Measurements from ENCODE around the gene SCP2D1.

Gene SCP2D1

DNA sequence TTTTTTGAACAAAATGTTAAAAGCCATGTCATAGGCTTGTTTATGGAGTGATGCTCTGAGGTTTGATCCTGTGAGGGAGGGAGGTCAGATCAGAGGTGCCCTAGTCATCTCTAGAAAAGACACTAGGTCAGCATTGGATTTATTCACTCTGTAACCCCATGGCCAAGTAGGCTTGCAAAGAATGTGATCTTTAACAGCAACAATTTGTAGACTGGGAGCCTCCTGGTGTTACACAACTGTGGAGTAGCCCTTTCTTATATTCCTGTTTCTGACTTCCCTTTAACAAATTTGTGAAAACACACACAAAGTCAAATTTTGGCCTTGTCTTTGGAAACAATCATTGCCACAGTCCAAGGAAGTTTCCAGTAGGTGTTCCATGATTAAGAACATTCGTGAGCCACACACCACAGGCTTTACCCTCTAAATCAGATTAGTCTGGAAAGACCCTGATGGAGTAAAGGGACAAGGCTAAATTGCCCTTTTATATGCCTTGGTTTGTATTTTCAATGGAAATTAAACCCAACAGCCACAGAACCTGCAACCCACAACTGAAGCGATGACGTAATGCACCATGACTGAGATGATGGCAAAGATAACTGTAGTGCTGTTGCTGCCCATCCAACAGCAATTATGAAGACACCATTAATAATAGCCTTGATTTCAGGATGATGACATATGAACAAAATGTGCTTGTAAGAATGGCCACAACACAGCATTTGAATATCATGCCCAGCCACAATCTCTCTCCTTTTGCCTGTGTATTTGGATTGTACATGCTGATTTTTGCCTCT, 22.1 kb downstream of the SCP2D1 start:
- Mint-ChIP-seq H3K36me3 (ENCODE audit: insufficient read depth) (no peaks in the 10 kb centered on the region), H3K27ac (no peak overlapping the region), H3K9me3 (no peaks in the 10 kb centered on the region), H3K4me3 (no peak overlapping the region), H3K4me1 (ENCODE audit: low read depth in 2 of 2) (no peaks in the 10 kb centered on the region), H3K27me3 (peaks cover 13 to 29% of the 10 kb centered on the region in 2 donors)
- DNase-seq, result no peak
- no peak for ATAC-seq (replicated peaks)

DNA sequence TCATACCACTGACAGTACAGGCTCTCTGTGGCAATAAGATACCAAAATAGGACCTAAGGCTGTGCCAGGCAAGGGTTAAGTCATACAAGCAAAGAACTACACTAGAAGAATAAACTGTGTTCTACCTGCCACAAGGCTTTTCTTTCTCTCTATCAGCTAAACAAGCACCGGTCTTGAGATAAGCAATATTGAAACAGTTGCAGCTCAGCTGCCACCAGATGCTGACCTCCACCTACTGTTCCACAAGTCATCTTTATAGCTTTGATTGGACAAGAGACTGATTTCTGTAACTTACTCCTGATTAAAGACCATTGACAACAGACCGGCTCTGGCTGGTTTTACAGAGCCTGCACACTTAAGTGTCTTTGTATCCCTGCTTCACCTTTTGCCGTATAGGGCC, 24.1 kb downstream of the SCP2D1 start:
- no peak overlapping the region for H3K4me3 Mint-ChIP-seq
- no peak overlapping the region for H3K27ac Mint-ChIP-seq
- no peaks in the 10 kb centered on the region for H3K9me3 Mint-ChIP-seq
- DNase-seq, result no peak
- ATAC-seq (replicated peaks), result no peak
- H3K36me3 Mint-ChIP-seq (ENCODE audit: insufficient read depth), result no peaks in the 10 kb centered on the region
- H3K27me3 Mint-ChIP-seq, result peaks cover 18 to 27% of the 10 kb centered on the region in 2 donors
- no peaks in the 10 kb centered on the region for H3K4me1 Mint-ChIP-seq (ENCODE audit: low read depth in 2 of 2)

DNA sequence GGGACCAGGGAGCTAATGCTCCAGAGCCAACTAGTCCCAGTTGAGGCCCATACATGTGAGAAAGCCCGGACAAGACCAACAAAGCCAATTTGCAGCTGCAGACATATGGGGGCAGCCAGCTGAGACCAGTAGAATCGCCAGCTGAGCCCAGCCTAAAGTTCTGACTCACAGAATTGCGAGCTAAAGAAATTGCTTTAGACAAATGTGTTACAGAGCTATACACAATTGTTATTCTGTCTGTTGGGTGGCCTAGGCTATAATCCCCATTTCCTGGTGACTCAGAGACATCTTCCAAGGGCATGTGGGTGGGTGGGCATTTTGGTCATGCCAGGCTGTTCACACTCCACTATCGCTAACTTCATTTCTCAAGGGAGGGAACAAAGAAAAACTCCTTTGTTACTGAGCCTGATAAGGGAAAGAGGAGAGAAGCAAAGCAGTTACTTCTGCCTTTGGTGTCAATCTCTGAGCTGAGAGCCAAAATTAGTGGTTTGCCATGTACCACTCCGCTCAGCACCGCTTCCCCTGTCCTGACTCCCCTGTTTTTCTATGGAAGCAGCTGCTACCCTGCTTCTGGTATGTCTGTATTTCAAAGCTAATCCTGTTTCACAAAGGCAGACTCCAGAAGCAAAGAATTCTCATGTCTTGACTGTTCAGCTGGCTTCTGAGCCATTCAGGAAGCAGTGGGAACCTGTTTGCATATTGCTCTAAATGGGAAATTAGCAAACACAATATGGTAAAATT, 26.1 kb downstream of the SCP2D1 start:
- no peak for DNase-seq

DNA sequence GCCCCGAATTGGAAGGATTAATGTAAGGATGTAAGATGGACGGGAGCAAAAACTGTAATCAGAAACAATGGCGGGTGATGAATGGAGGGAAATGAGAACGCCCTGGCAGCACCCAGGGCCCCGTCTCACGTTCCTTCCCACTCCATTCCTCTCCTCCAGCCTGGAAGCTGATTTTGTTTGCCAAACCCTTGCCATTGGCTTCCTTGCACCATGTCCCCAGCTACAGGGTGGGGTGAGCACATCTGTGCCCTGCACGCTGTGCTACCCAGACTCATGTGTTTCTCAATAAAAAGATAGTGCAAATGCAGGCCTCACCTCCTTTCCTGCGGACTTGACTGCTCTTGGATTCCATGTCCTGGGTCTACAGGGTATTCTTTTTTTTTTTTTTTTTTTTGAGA, 26.7 kb downstream of the SCP2D1 start:
- Mint-ChIP-seq H3K36me3 (ENCODE audit: insufficient read depth) (no peaks in the 10 kb centered on the region), H3K4me1 (ENCODE audit: low read depth in 2 of 2) (no peaks in the 10 kb centered on the region), H3K9me3 (no peaks in the 10 kb centered on the region), H3K4me3 (no peak overlapping the region), H3K27ac (no peak overlapping the region), H3K27me3 (peaks cover 23 to 42% of the 10 kb centered on the region in 2 donors)
- DNase-seq, result no peak
- no peak for ATAC-seq (replicated peaks)

More for the DNA sequence above, 26.1 kb downstream of the SCP2D1 start:
- no peaks in the 10 kb centered on the region for H3K36me3 Mint-ChIP-seq (ENCODE audit: insufficient read depth)
- no peak overlapping the region for H3K4me3 Mint-ChIP-seq
- H3K27me3 Mint-ChIP-seq, result peaks cover 23 to 42% of the 10 kb centered on the region in 2 donors
- H3K27ac Mint-ChIP-seq, result no peak overlapping the region
- H3K4me1 Mint-ChIP-seq (ENCODE audit: low read depth in 2 of 2), result no peaks in the 10 kb centered on the region
- no peaks in the 10 kb centered on the region for H3K9me3 Mint-ChIP-seq
- no peak for ATAC-seq (replicated peaks)

DNA sequence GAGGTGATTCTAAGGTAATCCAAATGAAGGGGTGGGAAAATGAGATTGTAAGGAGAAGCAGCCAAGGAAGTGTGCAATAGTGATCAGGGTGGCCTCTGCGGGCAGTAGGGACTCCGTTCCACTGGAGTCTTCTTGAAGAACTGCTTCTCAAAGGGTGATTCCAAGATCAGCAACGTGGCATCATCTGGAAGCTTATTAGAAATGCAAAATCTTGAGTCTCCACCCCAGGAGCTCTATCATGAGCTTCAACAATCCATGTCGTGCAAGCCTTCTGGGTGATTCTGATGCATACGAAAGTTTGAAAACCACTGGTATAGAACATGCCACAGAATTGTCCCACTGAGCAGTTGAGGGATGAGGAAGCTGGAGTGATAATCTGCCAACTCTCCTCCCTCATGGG, 31.4 kb downstream of the SCP2D1 start:
- DNase-seq (no peak), ATAC-seq (replicated peaks) (no peak)
- no peaks in the 10 kb centered on the region for H3K4me1 Mint-ChIP-seq (ENCODE audit: low read depth in 2 of 2)
- H3K36me3 Mint-ChIP-seq (ENCODE audit: insufficient read depth), result no peaks in the 10 kb centered on the region
- no peaks in the 10 kb centered on the region for H3K9me3 Mint-ChIP-seq
- H3K4me3 Mint-ChIP-seq, result no peak overlapping the region
- H3K27ac Mint-ChIP-seq, result no peak overlapping the region
- H3K27me3 Mint-ChIP-seq, result peaks cover 20 to 60% of the 10 kb centered on the region in 2 donors

DNA sequence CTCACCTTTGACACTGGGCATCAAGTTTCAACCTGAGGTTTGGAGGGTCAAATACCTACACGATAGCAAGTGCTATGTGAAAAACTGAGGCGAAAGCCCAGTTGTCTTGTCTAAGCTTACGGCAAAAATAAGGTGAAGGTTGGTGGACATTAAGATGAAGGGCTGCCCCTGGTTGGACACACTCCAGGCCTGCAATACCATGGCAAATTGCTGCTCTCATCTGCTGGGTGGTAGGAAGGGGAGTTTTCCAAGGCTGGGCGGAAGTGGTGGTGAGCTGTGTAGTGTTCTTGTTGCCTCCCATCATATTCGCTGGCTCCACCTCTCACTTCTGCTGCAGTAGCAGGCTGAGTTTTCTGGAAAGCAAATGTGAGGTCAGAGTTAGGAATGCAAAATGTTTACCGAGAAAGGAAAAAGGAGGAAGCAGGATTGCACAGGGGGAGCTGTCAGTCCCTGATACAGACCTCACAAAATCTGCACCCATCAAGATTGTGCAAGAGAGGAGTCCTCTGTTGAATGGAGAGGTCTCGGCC, 33.7 kb downstream of the SCP2D1 start:
- H3K4me1 Mint-ChIP-seq (ENCODE audit: low read depth in 2 of 2), result no peaks in the 10 kb centered on the region
- no peaks in the 10 kb centered on the region for H3K36me3 Mint-ChIP-seq (ENCODE audit: insufficient read depth)
- H3K27me3 Mint-ChIP-seq, result peaks cover 27 to 45% of the 10 kb centered on the region in 2 donors
- no peak for DNase-seq
- H3K4me3 Mint-ChIP-seq, result no peak overlapping the region
- H3K9me3 Mint-ChIP-seq, result no peaks in the 10 kb centered on the region
- no peak for ATAC-seq (replicated peaks)
- no peak overlapping the region for H3K27ac Mint-ChIP-seq

DNA sequence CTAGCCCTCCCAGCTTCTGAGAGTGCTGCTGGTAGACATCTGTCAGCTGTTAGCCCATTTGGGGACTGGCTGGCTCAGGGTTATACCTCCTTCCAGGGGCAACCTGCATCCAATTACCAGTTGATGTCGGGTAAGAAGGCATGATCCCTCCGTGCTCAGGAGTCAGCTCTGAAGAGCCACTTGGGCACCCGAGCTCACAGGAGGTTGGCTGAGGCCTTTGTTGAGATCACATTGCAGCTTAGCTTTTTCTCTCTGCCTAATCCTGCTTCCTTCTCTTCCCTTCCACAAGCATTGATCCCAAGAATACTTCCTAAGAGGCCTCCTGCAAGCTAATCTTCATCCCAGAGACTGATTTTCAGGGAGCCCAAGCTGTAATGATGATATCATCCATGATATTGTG, 35.5 kb downstream of the SCP2D1 start:
- Mint-ChIP-seq H3K27me3 (peaks cover 28 to 30% of the 10 kb centered on the region in 2 donors), H3K4me3 (no peak overlapping the region), H3K9me3 (no peaks in the 10 kb centered on the region), H3K4me1 (ENCODE audit: low read depth in 2 of 2) (no peaks in the 10 kb centered on the region), H3K36me3 (ENCODE audit: insufficient read depth) (no peaks in the 10 kb centered on the region), H3K27ac (no peak overlapping the region)
- ATAC-seq (replicated peaks) (no peak), DNase-seq (no peak)

DNA sequence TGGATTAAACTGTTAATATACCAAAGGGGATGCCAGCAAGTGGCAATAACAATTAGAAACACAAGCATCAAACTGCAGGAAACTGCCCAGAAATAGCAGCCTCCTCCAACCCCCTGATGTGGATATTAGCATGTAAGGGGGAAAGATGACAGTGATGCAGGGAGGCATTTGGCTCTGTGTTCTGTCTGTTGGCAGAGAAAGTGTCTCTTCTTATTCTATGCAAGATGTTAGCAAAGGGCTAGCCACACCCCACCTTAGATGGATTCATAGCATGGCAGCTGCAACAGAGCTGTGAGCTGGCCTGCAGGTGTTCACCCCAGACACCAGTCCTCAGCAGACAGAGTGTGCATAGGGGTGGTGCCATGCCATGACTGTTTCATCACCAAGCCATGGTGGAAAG, 38.0 kb downstream of the SCP2D1 start:
- no peak overlapping the region for H3K27ac Mint-ChIP-seq
- H3K4me1 Mint-ChIP-seq (ENCODE audit: low read depth in 2 of 2), result no peaks in the 10 kb centered on the region

DNA sequence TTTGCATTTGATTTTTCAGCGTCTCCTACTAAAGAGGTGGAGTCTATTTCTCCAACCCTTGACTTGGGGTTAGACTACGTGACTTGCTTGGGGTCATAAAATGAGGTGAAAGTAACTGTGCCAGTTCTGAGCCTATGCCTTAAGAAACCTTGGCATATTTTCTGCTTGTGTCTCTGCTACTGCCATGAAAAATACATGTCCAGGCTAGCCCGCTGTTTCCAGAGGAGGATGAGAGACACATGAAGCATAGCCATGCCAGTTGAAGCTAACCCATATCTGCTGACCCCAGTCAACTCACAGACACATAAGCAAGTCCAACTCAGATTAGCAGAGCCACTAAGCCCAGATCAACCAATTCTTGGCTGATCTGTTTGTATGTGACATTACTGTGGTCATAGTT, 38.7 kb downstream of the SCP2D1 start:
- Mint-ChIP-seq H3K27me3 (peaks cover 28 to 41% of the 10 kb centered on the region in 2 donors), H3K4me3 (no peak overlapping the region), H3K27ac (no peak overlapping the region), H3K36me3 (ENCODE audit: insufficient read depth) (no peaks in the 10 kb centered on the region), H3K4me1 (ENCODE audit: low read depth in 2 of 2) (no peaks in the 10 kb centered on the region), H3K9me3 (no peaks in the 10 kb centered on the region)
- ATAC-seq (replicated peaks), result no peak
- DNase-seq, result no peak

More for the DNA sequence above, 38.0 kb downstream of the SCP2D1 start:
- no peak for DNase-seq
- H3K27me3 Mint-ChIP-seq, result peaks cover 33 to 41% of the 10 kb centered on the region in 2 donors
- H3K36me3 Mint-ChIP-seq (ENCODE audit: insufficient read depth), result no peaks in the 10 kb centered on the region
- no peaks in the 10 kb centered on the region for H3K9me3 Mint-ChIP-seq
- no peak for ATAC-seq (replicated peaks)
- H3K4me3 Mint-ChIP-seq, result no peak overlapping the region

DNA sequence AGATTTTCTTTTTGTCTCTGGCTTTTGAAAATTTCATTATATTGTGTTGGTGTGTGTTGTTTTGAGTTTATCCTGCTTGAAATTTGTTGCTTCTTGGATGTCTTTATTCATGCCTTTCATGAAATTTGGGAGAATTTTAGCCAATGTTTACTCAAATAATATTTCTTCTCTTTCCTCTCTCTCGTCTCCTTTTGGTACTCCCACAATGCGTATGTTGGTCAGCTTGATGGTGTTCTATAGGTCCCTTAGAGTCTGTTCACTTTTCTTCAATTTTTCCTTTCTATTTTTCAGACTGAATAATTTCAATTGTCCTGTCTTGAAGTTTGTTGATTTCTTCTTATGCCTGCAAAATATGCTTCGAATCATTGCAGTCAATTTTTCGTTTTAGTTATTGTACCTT, 39.6 kb downstream of the SCP2D1 start:
- no peaks in the 10 kb centered on the region for H3K36me3 Mint-ChIP-seq (ENCODE audit: insufficient read depth)
- DNase-seq, result no peak
- no peak overlapping the region for H3K4me3 Mint-ChIP-seq
- H3K4me1 Mint-ChIP-seq (ENCODE audit: low read depth in 2 of 2), result no peaks in the 10 kb centered on the region
- H3K27ac Mint-ChIP-seq, result no peak overlapping the region
- H3K27me3 Mint-ChIP-seq, result peaks cover 19 to 41% of the 10 kb centered on the region in 2 donors
- no peak for ATAC-seq (replicated peaks)
- no peaks in the 10 kb centered on the region for H3K9me3 Mint-ChIP-seq

DNA sequence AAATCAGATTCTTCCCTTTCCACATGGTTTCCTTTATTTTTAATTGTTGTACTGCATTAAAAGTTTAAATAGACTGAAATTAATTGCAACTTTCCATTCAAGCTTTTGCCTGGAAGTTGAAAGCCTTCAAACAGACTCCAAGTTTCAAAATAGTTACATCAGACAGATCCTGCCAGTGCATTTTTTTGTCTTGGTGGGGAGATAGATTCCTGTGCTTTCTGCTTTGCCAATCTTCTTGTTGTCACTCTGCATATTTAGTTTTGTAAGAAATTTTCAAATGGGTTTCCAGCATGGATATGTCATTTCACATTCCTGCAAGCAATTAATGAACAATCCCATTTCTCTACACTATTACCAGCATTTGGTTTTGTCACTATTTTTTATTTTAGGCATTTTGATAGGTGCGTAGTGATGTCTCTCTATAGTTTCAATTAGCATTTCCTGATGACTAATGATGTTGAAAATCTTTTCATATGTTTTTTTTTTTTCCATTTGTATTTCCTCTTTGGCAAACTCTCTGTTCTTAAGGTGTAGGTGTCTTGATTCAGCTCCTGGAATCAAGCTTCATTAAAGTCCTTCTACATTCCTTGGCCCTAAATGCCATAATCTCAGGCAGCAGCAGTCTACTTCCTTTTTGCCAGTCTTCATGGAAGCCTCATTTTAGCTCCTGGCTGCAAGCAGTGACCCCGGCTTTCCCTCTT, 40.5 kb downstream of the SCP2D1 start:
- Mint-ChIP-seq H3K4me3 (no peak overlapping the region), H3K9me3 (peaks cover 0 to 2% of the 10 kb centered on the region in 2 donors), H3K27me3 (peaks cover 11 to 41% of the 10 kb centered on the region in 2 donors), H3K27ac (no peak overlapping the region), H3K4me1 (ENCODE audit: low read depth in 2 of 2) (no peaks in the 10 kb centered on the region), H3K36me3 (ENCODE audit: insufficient read depth) (peaks cover 2% of the 10 kb centered on the region)
- DNase-seq (no peak), ATAC-seq (replicated peaks) (no peak)

DNA sequence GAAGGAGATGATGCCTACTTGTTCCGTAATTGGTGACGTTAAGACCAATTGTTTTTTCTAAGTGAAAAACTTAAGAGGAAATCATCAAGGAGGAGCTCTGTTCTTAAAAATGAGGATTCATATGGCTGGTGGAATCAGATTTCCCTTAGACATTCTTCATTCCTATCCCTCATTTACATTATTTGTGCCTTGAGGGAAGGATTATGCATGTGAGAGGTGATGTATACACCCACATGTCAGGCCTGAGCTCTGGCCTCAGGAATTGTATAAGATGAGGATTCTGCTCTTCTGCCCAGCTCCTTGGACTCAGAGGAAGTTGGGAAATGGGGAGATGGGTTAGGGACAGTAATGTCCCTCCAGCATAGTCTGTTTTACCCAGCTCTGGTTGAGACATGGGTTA, 42.3 kb downstream of the SCP2D1 start:
- no peak overlapping the region for H3K27ac Mint-ChIP-seq
- no peaks in the 10 kb centered on the region for H3K4me1 Mint-ChIP-seq (ENCODE audit: low read depth in 2 of 2)
- H3K36me3 Mint-ChIP-seq (ENCODE audit: insufficient read depth), result peaks cover 3% of the 10 kb centered on the region
- no peak overlapping the region for H3K4me3 Mint-ChIP-seq
- H3K27me3 Mint-ChIP-seq, result peaks cover 16 to 33% of the 10 kb centered on the region in 2 donors
- peaks cover 7 to 12% of the 10 kb centered on the region in 2 donors for H3K9me3 Mint-ChIP-seq
- DNase-seq, result no peak
- ATAC-seq (replicated peaks), result no peak

DNA sequence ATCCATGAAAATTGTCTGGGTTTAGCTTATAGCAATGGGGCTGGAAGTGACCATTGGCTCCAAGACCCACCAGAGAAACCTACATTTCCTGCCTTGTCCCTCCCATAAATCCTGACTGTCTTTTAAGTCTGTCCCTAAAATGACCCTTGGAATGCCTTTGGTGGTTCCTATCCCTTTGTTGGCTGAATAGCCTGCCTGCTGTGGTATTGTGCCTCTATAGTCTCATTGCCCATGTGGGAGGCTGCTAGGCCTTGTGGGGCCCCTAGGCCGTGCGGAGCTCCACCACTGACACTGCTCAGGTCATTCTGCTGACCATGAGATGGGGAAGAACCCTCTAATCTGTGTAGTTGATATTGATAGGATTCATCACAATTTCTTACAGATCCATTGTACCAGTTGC, 43.3 kb downstream of the SCP2D1 start:
- DNase-seq (no peak), ATAC-seq (replicated peaks) (no peak)
- H3K4me1 Mint-ChIP-seq (ENCODE audit: low read depth in 2 of 2), result no peaks in the 10 kb centered on the region
- no peak overlapping the region for H3K4me3 Mint-ChIP-seq
- peaks cover 7 to 12% of the 10 kb centered on the region in 2 donors for H3K9me3 Mint-ChIP-seq
- peaks cover 3% of the 10 kb centered on the region for H3K36me3 Mint-ChIP-seq (ENCODE audit: insufficient read depth)
- peaks cover 16 to 29% of the 10 kb centered on the region in 2 donors for H3K27me3 Mint-ChIP-seq
- no peak overlapping the region for H3K27ac Mint-ChIP-seq

Measured in effector memory CD8-positive, alpha-beta T cell (primary cell).